HCT116 (cell line): ENCODE data around the gene NR6A1. TPM values are rescaled to one million over a fixed set of nuclear protein-coding genes. Genes with fewer than 3 reads are reported as not detected.

Source experiments
- ATAC-seq: fragments of 200-7000 bp; cut with Tn5 transposase; 2 replicates; pipeline ENCODE4 v1.9.1; 2020; ENCODE audit warnings: mild to moderate bottlenecking, moderate library complexity
- BruUV-seq: library from RNA; stranded (reverse); fragments of 400-500 nt; replicated peaks from 2 replicates; lab custom pipeline; 2021; lab: Mats Ljungman, UMichigan
- CTCF ChIA-PET: fragments of 300-600 bp; sonication (Branson Sonifier 250); formaldehyde crosslinking; loops from one replicate; lab custom pipeline; 2021; ENCODE audit warnings: antibody characterized with exemption; lab: Charles Lee
- POLR2A ChIA-PET: fragments of 300-600, 350-600 bp; sonication (Branson Sonifier 250); formaldehyde crosslinking; loops from one replicate; lab custom pipeline; 2021; ENCODE audit warnings: antibody characterized with exemption; lab: Charles Lee
- RAD21 ChIA-PET, 2 experiments: fragments of 300-600 bp; sonication (Branson Sonifier 250); formaldehyde crosslinking; loops; one replicate each; lab custom pipeline; 2023; ENCODE audit warnings: low total read pairs in 2 of 2; ENCODE audit not compliant: uncharacterized antibody in 2 of 2, unreplicated experiment in 2 of 2, low non-redundant PET in 1 of 2; lab: Charles Lee
- DNase-seq: peaks from one replicate; pipeline ENCODE4 v3.0.0-alpha.2; 2010; ENCODE audit warnings: low read depth, low spot score
- H2AFZ ChIP-seq: fragments of 200-600 bp; shearing (Covaris generic), sonication (generic); 2 replicates; pipeline ENCODE4 v1.6.1; 2017; ENCODE audit warnings: low read depth, mixed run types, mixed read lengths, antibody characterized with exemption, low read length; ENCODE audit not compliant: poor library complexity, severe bottlenecking
- H3K27ac ChIP-seq: 2 replicates; pipeline ENCODE4 v1.5.1; 2012; ENCODE audit warnings: low read depth, low read length
- H3K27me3 ChIP-seq: fragments of 200-600 bp; sonication (generic); 2 replicates; pipeline ENCODE4 v1.6.1; 2016; ENCODE audit warnings: mixed run types, low read length, mixed read lengths; ENCODE audit not compliant: insufficient read depth
- H3K36me3 ChIP-seq, 2 experiments: fragments of 200-500 bp in 1 of 2; fragments of 200-600 bp in 1 of 2; sonication (Bioruptor generic) in 1 of 2; sonication (generic) in 1 of 2; 2 replicates each; pipeline versions ENCODE4 v1.5.1 to v1.6.1; 2014 to 2016; ENCODE audit warnings: low read length in 2 of 2, inconsistent platforms in 1 of 2, mixed read lengths in 1 of 2, mixed run types in 1 of 2; ENCODE audit not compliant: insufficient read depth in 2 of 2, control insufficient read depth in 1 of 2
- H3K4me1 ChIP-seq, 2 experiments: fragments of 200-600 bp in 1 of 2; sonication (generic) in 1 of 2; 2 replicates each; pipeline versions ENCODE4 v1.5.1 to v1.6.1; 2012 to 2017; ENCODE audit warnings: low read length in 2 of 2, inconsistent platforms in 1 of 2, mild to moderate bottlenecking in 1 of 2, mixed read lengths in 1 of 2, mixed run types in 1 of 2, moderate library complexity in 1 of 2; ENCODE audit not compliant: insufficient read depth in 2 of 2, control insufficient read depth in 1 of 2
- H3K4me2 ChIP-seq: fragments of 200-600 bp; sonication (generic); 2 replicates; pipeline ENCODE4 v1.6.1; 2017; ENCODE audit warnings: mixed run types, low read length, mixed read lengths
- H3K4me3 ChIP-seq, 2 experiments: fragments of 200-600 bp in 1 of 2; sonication (generic) in 1 of 2; replicated peaks in 1 of 2; 2 replicates each; pipeline ENCODE4 v1.5.1; 2011 to 2016; ENCODE audit warnings: low read length in 2 of 2, control low read depth in 1 of 2, low read depth in 1 of 2, mild to moderate bottlenecking in 1 of 2, mixed read lengths in 1 of 2, mixed run types in 1 of 2
- H3K79me2 ChIP-seq: fragments of 200-600 bp; sonication (generic); 2 replicates; pipeline ENCODE4 v1.6.1; 2017; ENCODE audit warnings: mild to moderate bottlenecking, mixed run types, low read length, moderate library complexity, mixed read lengths; ENCODE audit not compliant: insufficient read depth
- H3K9ac ChIP-seq: fragments of 200-600 bp; sonication (generic); 2 replicates; pipeline ENCODE4 v1.6.1; 2016; ENCODE audit warnings: low read length, mixed read lengths
- H3K9me2 ChIP-seq: fragments of 200-600 bp; sonication (generic), shearing (Covaris generic); 2 replicates; pipeline ENCODE4 v1.6.1; 2017; ENCODE audit warnings: mixed run types, mild to moderate bottlenecking, moderate library complexity; ENCODE audit not compliant: insufficient read depth
- H3K9me3 ChIP-seq, 2 experiments: fragments of 200-500 bp in 1 of 2; fragments of 200-600 bp in 1 of 2; sonication (Bioruptor generic) in 1 of 2; sonication (generic) in 1 of 2; 2 replicates each; pipeline ENCODE4 v1.6.1; 2014 to 2017; ENCODE audit warnings: low read length in 2 of 2, mixed read lengths in 2 of 2, inconsistent platforms in 1 of 2, low read depth in 1 of 2, mild to moderate bottlenecking in 1 of 2, mixed run types in 1 of 2, moderate library complexity in 1 of 2; ENCODE audit not compliant: control insufficient read depth in 1 of 2, insufficient read depth in 1 of 2
- H4K20me1 ChIP-seq: fragments of 200-600 bp; sonication (generic), shearing (Covaris generic); 2 replicates; pipeline ENCODE4 v1.6.1; 2017; ENCODE audit warnings: mixed run types, mild to moderate bottlenecking, moderate library complexity; ENCODE audit not compliant: insufficient read depth
- CBX3 ChIP-seq: IDR thresholded peaks from 2 replicates; pipeline ENCODE4 v1.6.1; 2012; ENCODE audit warnings: low read depth
- CEBPB ChIP-seq: IDR thresholded peaks from 2 replicates; pipeline ENCODE4 v1.6.1; 2012; ENCODE audit warnings: low read depth
- ELF1 ChIP-seq: IDR thresholded peaks from 2 replicates; pipeline ENCODE4 v1.6.1; 2012; ENCODE audit warnings: low read depth, borderline replicate concordance
- EZH2 ChIP-seq: fragments of 200-600 bp; sonication (generic); IDR thresholded peaks from 2 replicates; pipeline ENCODE4 v1.6.1; 2017; ENCODE audit warnings: antibody characterized with exemption, mixed run types
- EZH2phosphoT487 ChIP-seq: fragments of 200-600 bp; IDR thresholded peaks from 2 replicates; pipeline ENCODE4 v1.6.1; 2018; ENCODE audit warnings: antibody characterized with exemption, borderline replicate concordance
- FOSL1 ChIP-seq: IDR thresholded peaks from 2 replicates; pipeline ENCODE4 v1.6.1; 2012; ENCODE audit warnings: low read depth
- JUND ChIP-seq: IDR thresholded peaks from 2 replicates; pipeline ENCODE4 v1.6.1; 2012
- POLR2A ChIP-seq: IDR thresholded peaks from 2 replicates; pipeline ENCODE4 v1.7.0; 2011; ENCODE audit warnings: borderline replicate concordance; ENCODE audit not compliant: insufficient read depth, insufficient read length; ENCODE audit errors: extremely low read depth
- RAD21 ChIP-seq: IDR thresholded peaks from 2 replicates; pipeline ENCODE4 v1.6.1; 2012; ENCODE audit warnings: low read depth, mild to moderate bottlenecking
- SIN3A ChIP-seq: IDR thresholded peaks from 2 replicates; pipeline ENCODE4 v1.6.1; 2012; ENCODE audit warnings: low read depth
- SRF ChIP-seq: IDR thresholded peaks from 2 replicates; pipeline ENCODE4 v1.6.1; 2012; ENCODE audit warnings: low read depth
- YY1 ChIP-seq: IDR thresholded peaks from 2 replicates; pipeline ENCODE4 v1.6.1; 2011; ENCODE audit warnings: low read length, low read depth, moderate library complexity, mild to moderate bottlenecking; ENCODE audit not compliant: insufficient replicate concordance; ENCODE audit errors: extremely low read depth
- ZFX ChIP-seq: fragments of 450-650 bp; IDR thresholded peaks from 2 replicates; pipeline ENCODE4 v1.6.1; 2017
- ZNF274 ChIP-seq: fragments of 200-500 bp; sonication (Bioruptor generic); IDR thresholded peaks from 2 replicates; pipeline ENCODE4 v1.6.1; 2014; ENCODE audit warnings: mild to moderate bottlenecking, low read depth, low read length, inconsistent platforms
- intact Hi-C: fragments of 100-400 bp; cut with micrococcal nuclease; formaldehyde crosslinking; loops from 2 replicates; pipeline ENCODE4 v1.10.0; 2022
- total RNA-seq: library from RNA; stranded (reverse); gene quantifications from one replicate; pipeline ENCODE4 v1.2.1, GENCODE V29; 2021; ENCODE audit not compliant: unreplicated experiment
- TF ChIP-seq, protein P1 (sequence below): IDR thresholded peaks from 2 replicates; pipeline ENCODE4 v1.6.1; 2011; ENCODE audit warnings: mild to moderate bottlenecking, low read length, moderate library complexity; ENCODE audit not compliant: insufficient replicate concordance; ENCODE audit errors: extremely low read depth
- TF ChIP-seq, protein P2 (sequence below), 3 experiments: fragments of 200-600 bp in 1 of 3; sonication (generic) in 1 of 3; IDR thresholded peaks in 2 of 3; conservative IDR thresholded peaks in 1 of 3; 2 replicates each; pipeline ENCODE4 v1.5.1; 2012 to 2017; ENCODE audit warnings: low read depth in 2 of 3, low read length in 2 of 3, antibody characterized with exemption in 1 of 3, borderline replicate concordance in 1 of 3, control low read depth in 1 of 3, mild to moderate bottlenecking in 1 of 3, mixed read lengths in 1 of 3, mixed run types in 1 of 3, moderate library complexity in 1 of 3; ENCODE audit not compliant: insufficient read depth in 1 of 3
- TF ChIP-seq, protein P3 (sequence below): IDR thresholded peaks from 2 replicates; pipeline ENCODE4 v1.6.1; 2012
- TF ChIP-seq, protein P4 (sequence below): IDR thresholded peaks from 2 replicates; pipeline ENCODE4 v1.6.1; 2012

The NR6A1 gene
- total RNA-seq, 1 experiment from 2014 or later: 9.9 TPM

DNA sequence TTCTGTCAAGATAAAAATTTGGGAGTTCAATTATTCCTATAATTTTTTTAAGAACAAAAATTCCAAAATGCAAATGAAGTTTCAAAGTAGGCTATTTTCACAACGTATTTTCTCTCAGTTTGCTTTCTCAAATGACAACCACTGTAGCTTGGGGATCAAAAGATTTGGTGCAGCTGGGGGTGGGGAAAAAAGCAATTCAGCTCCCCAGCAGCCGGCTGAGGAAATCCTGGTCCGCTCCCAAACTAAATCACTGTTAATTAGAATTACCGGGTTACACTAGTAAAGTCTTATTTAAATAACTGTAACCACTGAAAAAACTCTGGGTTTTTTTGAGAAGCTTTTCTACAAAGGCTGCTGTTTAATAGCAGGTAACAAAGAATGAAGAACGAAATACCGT is 5.7 kb downstream of the NR6A1 start:
- intact Hi-C loops: loop anchor here (2.0 to 10.0 kb wide), 3 partner anchors 149 to 351 kb away; partner anchors contain the start of gene PSMB7
- DNase-seq: no peak
- no peaks in the 10 kb centered on the region for H3K36me3 ChIP-seq
- no peak overlapping the region for H2AFZ ChIP-seq
- H4K20me1 ChIP-seq: peaks cover 51% of the 10 kb centered on the region
- H3K4me3 ChIP-seq: no peak overlapping the region
- no TSS peak for BruUV-seq
- ChIA-PET RAD21 (interaction anchor here (1.0 to 1.1 kb wide), 3 partner anchors 53 to 148 kb away, joined by 3 to 6 read pairs (median 5); no protein-coding TSS in a partner anchor), CTCF (interaction anchor here (1.0 to 3.4 kb wide), 11 partner anchors 9 to 345 kb away, joined by 3 to 30 read pairs (median 4); partner anchors contain the start of gene WDR38), POLR2A (interaction anchor here (1.4 kb wide), 1 partner anchor 148 kb away, joined by 3 read pairs; no protein-coding TSS in a partner anchor)
- H3K79me2 ChIP-seq: peaks cover 97% of the 10 kb centered on the region
- no peak for ATAC-seq
- H3K9me3 ChIP-seq: no peaks in the 10 kb centered on the region
- TF ChIP-seq ZNF274: no peak
- TF ChIP-seq, protein P1, sequence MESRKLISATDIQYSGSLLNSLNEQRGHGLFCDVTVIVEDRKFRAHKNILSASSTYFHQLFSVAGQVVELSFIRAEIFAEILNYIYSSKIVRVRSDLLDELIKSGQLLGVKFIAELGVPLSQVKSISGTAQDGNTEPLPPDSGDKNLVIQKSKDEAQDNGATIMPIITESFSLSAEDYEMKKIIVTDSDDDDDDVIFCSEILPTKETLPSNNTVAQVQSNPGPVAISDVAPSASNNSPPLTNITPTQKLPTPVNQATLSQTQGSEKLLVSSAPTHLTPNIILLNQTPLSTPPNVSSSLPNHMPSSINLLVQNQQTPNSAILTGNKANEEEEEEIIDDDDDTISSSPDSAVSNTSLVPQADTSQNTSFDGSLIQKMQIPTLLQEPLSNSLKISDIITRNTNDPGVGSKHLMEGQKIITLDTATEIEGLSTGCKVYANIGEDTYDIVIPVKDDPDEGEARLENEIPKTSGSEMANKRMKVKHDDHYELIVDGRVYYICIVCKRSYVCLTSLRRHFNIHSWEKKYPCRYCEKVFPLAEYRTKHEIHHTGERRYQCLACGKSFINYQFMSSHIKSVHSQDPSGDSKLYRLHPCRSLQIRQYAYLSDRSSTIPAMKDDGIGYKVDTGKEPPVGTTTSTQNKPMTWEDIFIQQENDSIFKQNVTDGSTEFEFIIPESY: no peak
- TF ChIP-seq CEBPB: no peak
- TF ChIP-seq POLR2A: no peak
- TF ChIP-seq, protein P2, sequence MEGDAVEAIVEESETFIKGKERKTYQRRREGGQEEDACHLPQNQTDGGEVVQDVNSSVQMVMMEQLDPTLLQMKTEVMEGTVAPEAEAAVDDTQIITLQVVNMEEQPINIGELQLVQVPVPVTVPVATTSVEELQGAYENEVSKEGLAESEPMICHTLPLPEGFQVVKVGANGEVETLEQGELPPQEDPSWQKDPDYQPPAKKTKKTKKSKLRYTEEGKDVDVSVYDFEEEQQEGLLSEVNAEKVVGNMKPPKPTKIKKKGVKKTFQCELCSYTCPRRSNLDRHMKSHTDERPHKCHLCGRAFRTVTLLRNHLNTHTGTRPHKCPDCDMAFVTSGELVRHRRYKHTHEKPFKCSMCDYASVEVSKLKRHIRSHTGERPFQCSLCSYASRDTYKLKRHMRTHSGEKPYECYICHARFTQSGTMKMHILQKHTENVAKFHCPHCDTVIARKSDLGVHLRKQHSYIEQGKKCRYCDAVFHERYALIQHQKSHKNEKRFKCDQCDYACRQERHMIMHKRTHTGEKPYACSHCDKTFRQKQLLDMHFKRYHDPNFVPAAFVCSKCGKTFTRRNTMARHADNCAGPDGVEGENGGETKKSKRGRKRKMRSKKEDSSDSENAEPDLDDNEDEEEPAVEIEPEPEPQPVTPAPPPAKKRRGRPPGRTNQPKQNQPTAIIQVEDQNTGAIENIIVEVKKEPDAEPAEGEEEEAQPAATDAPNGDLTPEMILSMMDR (IDR thresholded peaks at IDR 0.05 in 2 of 3, conservative IDR thresholded peaks at IDR 0.05 in 1 of 3; ENCODE audit: borderline replicate concordance in 1 of 3, insufficient read depth in 1 of 3, low read depth in 2 of 3, low read length in 2 of 3): no peak
- no peak for TF ChIP-seq SRF
- no peak for TF ChIP-seq ZFX
- no peak for TF ChIP-seq SIN3A
- TF ChIP-seq CBX3: no peak
- TF ChIP-seq YY1: no peak
- TF ChIP-seq EZH2phosphoT487: no peak
- TF ChIP-seq RAD21: no peak
- no peak for TF ChIP-seq JUND
- TF ChIP-seq FOSL1: no peak
- no peak for TF ChIP-seq ELF1
- TF ChIP-seq EZH2: no peak
- TF ChIP-seq, protein P3, sequence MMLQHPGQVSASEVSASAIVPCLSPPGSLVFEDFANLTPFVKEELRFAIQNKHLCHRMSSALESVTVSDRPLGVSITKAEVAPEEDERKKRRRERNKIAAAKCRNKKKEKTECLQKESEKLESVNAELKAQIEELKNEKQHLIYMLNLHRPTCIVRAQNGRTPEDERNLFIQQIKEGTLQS: no peak
- TF ChIP-seq, protein P4, sequence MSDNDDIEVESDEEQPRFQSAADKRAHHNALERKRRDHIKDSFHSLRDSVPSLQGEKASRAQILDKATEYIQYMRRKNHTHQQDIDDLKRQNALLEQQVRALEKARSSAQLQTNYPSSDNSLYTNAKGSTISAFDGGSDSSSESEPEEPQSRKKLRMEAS: no peak
- no peaks in the 10 kb centered on the region for H3K27me3 ChIP-seq
- peaks cover 25 to 27% of the 10 kb centered on the region in 2 experiments for H3K4me1 ChIP-seq
- H3K27ac ChIP-seq: no peak overlapping the region
- no peaks in the 10 kb centered on the region for H3K9me2 ChIP-seq
- H3K9ac ChIP-seq: no peak overlapping the region
- H3K4me2 ChIP-seq: no peak overlapping the region
